Measurements from ENCODE around the gene ENTPD1. TPM values are rescaled to one million over a fixed set of nuclear protein-coding genes. Genes with fewer than 3 reads are reported as not detected.

The ENTPD1 gene
- total and polyA plus RNA-seq, 8 donors, result 3.7 to 56.7 (median 9.7) TPM

DNA sequence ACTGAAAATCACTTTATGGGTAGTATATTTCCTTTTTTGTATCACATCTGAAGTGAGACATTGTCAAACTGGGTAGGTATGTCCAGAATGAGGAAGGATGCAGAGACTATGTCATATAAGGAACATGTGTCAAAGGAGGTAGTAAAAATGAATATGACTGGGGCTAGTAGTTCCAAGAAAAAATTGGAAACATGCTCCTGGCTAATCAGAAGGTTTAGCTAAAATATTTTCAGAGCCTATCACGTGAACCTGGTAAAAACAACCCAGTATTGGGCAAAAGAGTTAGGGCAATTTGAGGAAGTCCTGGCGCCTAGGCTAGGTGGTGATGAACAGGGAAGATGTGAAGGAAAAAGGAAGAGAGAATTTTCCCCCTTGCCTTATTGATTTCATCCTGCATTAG, 26.4 kb downstream of the ENTPD1 start:
- peaks cover 0 to 28% (median 11%) of the 10 kb centered on the region in 4 donors for H3K4me1 ChIP-seq
- H3K27ac ChIP-seq, result peak overlapping the region in 1 of 5 donors; percentile 42
- H3K9me3 ChIP-seq, result peaks cover 0 to 5% (median 0%) of the 10 kb centered on the region in 4 donors
- no peaks in the 10 kb centered on the region for H3K27me3 ChIP-seq
- H3K4me3 ChIP-seq, result no peak overlapping the region
- intact Hi-C loops (cut with DNase I; ENCODE audit: low total_unique reads), result no loop called here
- H3K36me3 ChIP-seq, result no peaks in the 10 kb centered on the region
- TF ChIP-seq POLR2AphosphoS5 (IDR thresholded peaks at IDR 0.05), result no peak
- TF ChIP-seq, protein P1, sequence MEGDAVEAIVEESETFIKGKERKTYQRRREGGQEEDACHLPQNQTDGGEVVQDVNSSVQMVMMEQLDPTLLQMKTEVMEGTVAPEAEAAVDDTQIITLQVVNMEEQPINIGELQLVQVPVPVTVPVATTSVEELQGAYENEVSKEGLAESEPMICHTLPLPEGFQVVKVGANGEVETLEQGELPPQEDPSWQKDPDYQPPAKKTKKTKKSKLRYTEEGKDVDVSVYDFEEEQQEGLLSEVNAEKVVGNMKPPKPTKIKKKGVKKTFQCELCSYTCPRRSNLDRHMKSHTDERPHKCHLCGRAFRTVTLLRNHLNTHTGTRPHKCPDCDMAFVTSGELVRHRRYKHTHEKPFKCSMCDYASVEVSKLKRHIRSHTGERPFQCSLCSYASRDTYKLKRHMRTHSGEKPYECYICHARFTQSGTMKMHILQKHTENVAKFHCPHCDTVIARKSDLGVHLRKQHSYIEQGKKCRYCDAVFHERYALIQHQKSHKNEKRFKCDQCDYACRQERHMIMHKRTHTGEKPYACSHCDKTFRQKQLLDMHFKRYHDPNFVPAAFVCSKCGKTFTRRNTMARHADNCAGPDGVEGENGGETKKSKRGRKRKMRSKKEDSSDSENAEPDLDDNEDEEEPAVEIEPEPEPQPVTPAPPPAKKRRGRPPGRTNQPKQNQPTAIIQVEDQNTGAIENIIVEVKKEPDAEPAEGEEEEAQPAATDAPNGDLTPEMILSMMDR (IDR thresholded peaks at IDR 0.05), result no peak
- no peak for TF ChIP-seq POLR2A (IDR thresholded peaks at IDR 0.05)
- no peak for TF ChIP-seq EP300 (IDR thresholded peaks at IDR 0.05)
- DNase-seq, result no peak
- 67 to 89% (median 78%) methylated on average over 2 of the region's 2 CpGs for WGBS, 5 donors

DNA sequence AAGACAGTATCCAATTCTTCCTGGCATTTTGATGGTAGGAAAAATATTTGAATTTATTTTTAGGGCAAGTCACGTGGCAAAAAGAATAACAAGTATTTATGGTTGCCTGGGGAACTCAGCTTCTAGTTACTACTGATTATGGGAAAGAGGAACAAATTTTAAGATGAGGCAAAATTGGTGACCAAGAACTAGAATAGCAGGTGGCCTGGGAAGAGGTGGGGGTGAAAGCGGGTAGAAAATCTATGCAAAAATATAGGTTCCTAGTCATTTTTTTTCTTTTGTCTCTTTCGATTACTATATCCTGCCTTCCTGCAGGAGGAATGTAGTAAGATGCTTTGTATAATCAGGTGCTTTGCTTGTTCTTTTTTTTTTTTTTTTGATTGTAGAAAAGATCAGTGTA, 27.8 kb downstream of the ENTPD1 start:
- TF ChIP-seq POLR2A (IDR thresholded peaks at IDR 0.05), result no peak
- TF ChIP-seq, protein P1 (IDR thresholded peaks at IDR 0.05), result no peak
- TF ChIP-seq EP300 (IDR thresholded peaks at IDR 0.05), result no peak
- TF ChIP-seq POLR2AphosphoS5 (IDR thresholded peaks at IDR 0.05), result no peak
- Histone ChIP-seq H3K4me1 (peaks cover 0 to 28% (median 11%) of the 10 kb centered on the region in 4 donors), H3K27me3 (no peaks in the 10 kb centered on the region), H3K36me3 (no peaks in the 10 kb centered on the region), H3K4me3 (no peak overlapping the region), H3K27ac (peak overlapping the region in 1 of 5 donors; percentile 47), H3K9me3 (no peaks in the 10 kb centered on the region)
- 66 to 78% (median 76%) methylated on average over 3 of the region's 3 CpGs for WGBS, 5 donors
- intact Hi-C loops (cut with DNase I; ENCODE audit: low total_unique reads), result no loop called here
- no peak for DNase-seq

DNA sequence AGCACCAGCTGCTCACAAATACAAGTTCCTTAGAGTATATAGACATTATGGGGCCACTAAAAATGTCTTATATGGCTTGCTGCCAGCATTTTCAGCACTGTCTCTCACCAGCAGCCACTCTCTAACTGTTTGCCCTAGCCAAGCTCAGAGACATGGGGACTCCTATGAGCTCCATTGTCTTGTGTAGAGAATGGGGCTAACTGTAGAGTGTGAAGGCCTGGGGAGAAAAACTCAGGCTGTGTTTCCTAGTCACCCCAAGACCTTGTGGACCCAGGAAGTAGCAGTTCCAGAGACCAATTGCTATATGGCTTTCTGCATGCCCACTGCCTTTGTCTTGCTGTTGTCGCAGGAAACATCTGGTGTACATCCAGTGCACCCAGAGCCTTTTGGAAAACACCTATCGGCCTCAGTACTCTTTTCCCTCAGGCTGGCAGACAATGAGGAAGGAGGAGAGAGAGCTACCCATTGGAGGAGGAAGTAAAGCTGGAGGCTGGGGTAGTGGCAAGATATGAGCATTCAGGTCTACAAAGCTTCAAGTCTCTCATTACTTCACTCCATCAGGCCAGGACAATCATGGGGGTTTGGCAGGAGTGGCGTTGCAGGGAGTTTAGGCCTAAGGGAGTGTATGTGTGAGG, 28.4 kb downstream of the ENTPD1 start:
- Histone ChIP-seq H3K9me3 (no peaks in the 10 kb centered on the region), H3K27ac (peak overlapping the region in 1 of 5 donors; percentile 47), H3K27me3 (no peaks in the 10 kb centered on the region), H3K36me3 (no peaks in the 10 kb centered on the region), H3K4me1 (peaks cover 0 to 28% (median 11%) of the 10 kb centered on the region in 4 donors), H3K4me3 (no peak overlapping the region)
- intact Hi-C loops (cut with DNase I; ENCODE audit: low total_unique reads), result no loop called here
- DNase-seq, result no peak
- WGBS, 5 donors, result 76 to 93% (median 89%) methylated on average over 3 of the region's 3 CpGs
- TF ChIP-seq POLR2A (IDR thresholded peaks at IDR 0.05) (no peak), EP300 (IDR thresholded peaks at IDR 0.05) (no peak), POLR2AphosphoS5 (IDR thresholded peaks at IDR 0.05) (no peak)
- TF ChIP-seq, protein P1 (IDR thresholded peaks at IDR 0.05), result no peak

DNA sequence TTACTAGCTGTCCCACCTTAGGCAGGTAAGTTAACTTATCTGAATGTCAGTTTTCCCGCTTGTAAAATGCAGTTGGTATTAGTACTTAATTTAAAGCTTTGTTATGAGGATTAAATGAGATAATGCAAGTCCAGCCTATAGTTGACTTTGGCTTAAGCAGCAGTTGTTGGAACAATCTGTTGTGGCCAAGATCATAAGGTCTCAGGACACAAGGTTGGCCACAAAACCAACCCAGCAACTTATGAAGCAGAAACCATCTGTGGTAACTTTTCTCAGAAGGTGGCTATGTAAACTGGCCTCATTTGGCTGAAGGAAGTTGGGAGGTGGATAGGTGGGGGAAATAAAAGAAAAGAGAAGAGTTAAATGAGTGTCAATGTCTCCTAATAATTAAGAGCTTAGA, 29.4 kb downstream of the ENTPD1 start:
- Histone ChIP-seq H3K4me3 (no peak overlapping the region), H3K9me3 (no peaks in the 10 kb centered on the region), H3K4me1 (peaks cover 0 to 28% (median 11%) of the 10 kb centered on the region in 4 donors), H3K36me3 (no peaks in the 10 kb centered on the region), H3K27me3 (no peaks in the 10 kb centered on the region), H3K27ac (peak overlapping the region in 1 of 5 donors; percentile 23)
- intact Hi-C loops (cut with DNase I; ENCODE audit: low total_unique reads), result no loop called here
- DNase-seq, result no peak
- TF ChIP-seq, protein P1 (IDR thresholded peaks at IDR 0.05), result no peak
- TF ChIP-seq POLR2A (IDR thresholded peaks at IDR 0.05) (no peak), POLR2AphosphoS5 (IDR thresholded peaks at IDR 0.05) (no peak), EP300 (IDR thresholded peaks at IDR 0.05) (no peak)
- 78 to 83% (median 79%) methylated on average over 1 of the region's 1 CpG for WGBS, 5 donors
